MCF 10A (cell line): ENCODE results near the gene B4GALT5. TPM values are rescaled to one million over a fixed set of nuclear protein-coding genes. Genes with fewer than 3 reads are reported as not detected.

Experiments
- BruUV-seq: library from RNA; stranded (reverse); fragments of 400-500 nt; replicated peaks from 2 replicates; lab custom pipeline; 2021; lab: Mats Ljungman, UMichigan
- CTCF ChIA-PET: fragments of 300-600 bp; sonication (Branson Sonifier 250); formaldehyde crosslinking; extraction: SDS; loops from one replicate; lab custom pipeline; 2021; ENCODE audit warnings: antibody characterized with exemption, inconsistent platforms; lab: Yijun Ruan, JAX
- POLR2A ChIA-PET: fragments of 300-600, 350-650 bp; sonication (Branson Sonifier 250); formaldehyde crosslinking; extraction: SDS; loops from one replicate; lab custom pipeline; 2020; ENCODE audit warnings: antibody characterized with exemption, inconsistent platforms; lab: Yijun Ruan, JAX
- DNase-seq: peaks from one replicate; pipeline ENCODE4 v3.0.0-alpha.2; 2018; ENCODE audit not compliant: unreplicated experiment
- H3K27ac Mint-ChIP-seq: one replicate; pipeline ENCODE4 v1.8.0; 2022; ENCODE audit warnings: mild to moderate bottlenecking, low read depth, mixed read lengths; ENCODE audit not compliant: unreplicated experiment
- H3K27me3 Mint-ChIP-seq: one replicate; pipeline ENCODE4 v1.8.0; 2022; ENCODE audit warnings: mixed read lengths; ENCODE audit not compliant: insufficient read depth, unreplicated experiment
- H3K36me3 Mint-ChIP-seq: one replicate; pipeline ENCODE4 v1.8.0; 2022; ENCODE audit warnings: mild to moderate bottlenecking, moderate library complexity, mixed read lengths; ENCODE audit not compliant: insufficient read depth, unreplicated experiment
- H3K4me1 Mint-ChIP-seq: one replicate; pipeline ENCODE4 v1.8.0; 2022; ENCODE audit warnings: mixed read lengths; ENCODE audit not compliant: insufficient read depth, unreplicated experiment
- H3K4me3 Mint-ChIP-seq: one replicate; pipeline ENCODE4 v1.8.0; 2022; ENCODE audit warnings: mild to moderate bottlenecking, moderate library complexity, mixed read lengths; ENCODE audit not compliant: unreplicated experiment
- H3K9me3 Mint-ChIP-seq: one replicate; pipeline ENCODE4 v1.8.0; 2022; ENCODE audit warnings: mixed read lengths; ENCODE audit not compliant: unreplicated experiment
- intact Hi-C: fragments of 100-400 bp; cut with micrococcal nuclease; formaldehyde crosslinking; loops from 2 replicates; pipeline ENCODE4 v1.14.1; 2022
- total RNA-seq: library from RNA; stranded (reverse); gene quantifications from 2 replicates; pipeline ENCODE4 v1.2.3, GENCODE V29; 2022
- TF ChIP-seq, protein P1 (sequence below): fragments of 200-600 bp; IDR thresholded peaks from one replicate; pipeline ENCODE4 v1.8.0; 2022; ENCODE audit warnings: antibody characterized with exemption, mild to moderate bottlenecking; ENCODE audit not compliant: unreplicated experiment

The B4GALT5 gene
- total RNA-seq, 1 experiment from 2014 or later = 17.1 TPM

DNA sequence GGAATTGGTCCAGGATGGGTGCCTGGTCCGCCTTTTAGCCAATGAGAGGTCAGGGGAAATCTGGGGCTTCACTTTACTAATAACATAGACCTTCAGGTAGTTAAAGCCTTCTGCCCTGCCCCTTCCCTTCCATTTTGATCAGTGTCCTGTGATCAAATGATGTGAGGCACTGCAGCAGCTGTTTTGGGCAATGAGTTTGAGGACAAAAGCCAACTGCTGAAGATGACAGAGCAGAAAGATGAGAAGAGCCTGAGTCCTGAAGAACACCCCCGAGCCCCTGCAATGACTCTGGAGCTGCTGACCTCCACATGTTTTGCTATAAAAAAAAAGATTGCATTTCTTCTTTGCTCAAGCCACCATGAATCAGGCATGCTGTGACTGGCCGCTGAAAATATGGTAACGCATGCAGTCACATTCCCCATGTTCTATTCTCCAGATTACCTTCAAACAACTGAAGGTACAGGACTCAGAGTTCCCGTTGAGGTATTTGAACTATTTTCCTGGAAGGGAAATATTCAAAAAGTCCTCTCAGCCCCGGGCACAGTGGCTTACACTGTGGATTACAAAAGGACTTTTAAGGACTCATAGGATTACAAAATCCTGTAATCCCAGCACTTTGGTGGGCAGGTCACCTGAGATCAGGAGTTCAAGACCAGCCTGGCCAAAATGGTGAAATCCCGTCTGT lies 45.7 kb upstream of the B4GALT5 start:
- Mint-ChIP-seq H3K27ac (no peak overlapping the region), H3K4me1 (no peaks in the 10 kb centered on the region), H3K36me3 (no peaks in the 10 kb centered on the region), H3K27me3 (no peaks in the 10 kb centered on the region), H3K9me3 (no peaks in the 10 kb centered on the region), H3K4me3 (no peak overlapping the region)
- intact Hi-C loops = no loop called here
- CTCF ChIA-PET = interaction anchor here (0.6 to 1.1 kb wide), 2 partner anchors 151 to 310 kb away, joined by 3 to 4 read pairs; no protein-coding TSS in a partner anchor
- no peak for DNase-seq
- POLR2A ChIA-PET = no interaction called here
- BruUV-seq = no TSS peak
- TF ChIP-seq, protein P1, sequence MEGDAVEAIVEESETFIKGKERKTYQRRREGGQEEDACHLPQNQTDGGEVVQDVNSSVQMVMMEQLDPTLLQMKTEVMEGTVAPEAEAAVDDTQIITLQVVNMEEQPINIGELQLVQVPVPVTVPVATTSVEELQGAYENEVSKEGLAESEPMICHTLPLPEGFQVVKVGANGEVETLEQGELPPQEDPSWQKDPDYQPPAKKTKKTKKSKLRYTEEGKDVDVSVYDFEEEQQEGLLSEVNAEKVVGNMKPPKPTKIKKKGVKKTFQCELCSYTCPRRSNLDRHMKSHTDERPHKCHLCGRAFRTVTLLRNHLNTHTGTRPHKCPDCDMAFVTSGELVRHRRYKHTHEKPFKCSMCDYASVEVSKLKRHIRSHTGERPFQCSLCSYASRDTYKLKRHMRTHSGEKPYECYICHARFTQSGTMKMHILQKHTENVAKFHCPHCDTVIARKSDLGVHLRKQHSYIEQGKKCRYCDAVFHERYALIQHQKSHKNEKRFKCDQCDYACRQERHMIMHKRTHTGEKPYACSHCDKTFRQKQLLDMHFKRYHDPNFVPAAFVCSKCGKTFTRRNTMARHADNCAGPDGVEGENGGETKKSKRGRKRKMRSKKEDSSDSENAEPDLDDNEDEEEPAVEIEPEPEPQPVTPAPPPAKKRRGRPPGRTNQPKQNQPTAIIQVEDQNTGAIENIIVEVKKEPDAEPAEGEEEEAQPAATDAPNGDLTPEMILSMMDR = no peak

DNA sequence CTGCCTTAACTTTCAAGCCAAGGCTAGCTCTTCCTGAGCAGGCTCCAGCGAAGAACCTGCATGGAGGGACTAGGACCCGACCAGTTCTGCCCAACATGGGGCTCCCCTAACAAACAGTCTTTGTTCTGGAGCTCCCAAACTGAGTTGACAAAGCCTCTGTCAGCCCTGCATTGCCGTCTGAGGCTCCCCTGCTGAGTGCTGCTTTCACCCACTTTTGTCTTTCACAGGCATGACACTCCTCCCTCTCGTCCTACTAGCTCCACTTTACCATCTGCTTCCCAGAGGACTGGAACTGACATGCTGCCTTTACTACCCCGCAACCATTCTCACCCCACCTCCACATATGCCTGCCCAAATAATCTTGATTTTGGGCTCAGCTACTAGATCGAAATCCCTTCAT lies 45.1 kb upstream of the B4GALT5 start:
- intact Hi-C loops = no loop called here
- no peaks in the 10 kb centered on the region for H3K4me1 Mint-ChIP-seq
- CTCF ChIA-PET = interaction anchor here (0.5 to 1.1 kb wide), 2 partner anchors 53 to 150 kb away, joined by 3 to 4 read pairs; no protein-coding TSS in a partner anchor

DNA sequence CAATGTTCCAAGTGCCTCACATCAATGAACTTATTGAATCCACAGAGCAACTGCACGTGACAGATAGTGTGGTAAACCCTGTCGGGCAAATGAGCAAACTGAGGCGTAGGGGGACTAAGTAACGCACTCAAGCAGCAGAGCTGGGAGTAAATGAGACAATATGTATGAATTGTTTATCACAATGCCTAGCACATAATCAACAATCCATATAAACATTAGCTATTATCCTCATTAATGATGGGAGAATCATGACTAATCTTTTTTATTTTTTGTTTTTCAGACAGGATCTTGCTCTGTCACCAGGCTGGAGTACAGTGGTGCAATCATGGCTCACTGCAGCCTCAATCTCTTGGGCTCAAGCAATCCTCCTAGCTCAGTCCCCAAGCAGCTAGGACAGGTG lies 43.9 kb upstream of the B4GALT5 start:
- Mint-ChIP-seq H3K9me3 (no peaks in the 10 kb centered on the region), H3K4me3 (no peak overlapping the region), H3K27ac (no peak overlapping the region), H3K36me3 (no peaks in the 10 kb centered on the region), H3K4me1 (no peaks in the 10 kb centered on the region), H3K27me3 (no peaks in the 10 kb centered on the region)
- BruUV-seq = no TSS peak
- no peak for DNase-seq
- intact Hi-C loops = no loop called here
- TF ChIP-seq, protein P1 = no peak
- ChIA-PET POLR2A (interaction anchor here (0.8 to 1.0 kb wide), 2 partner anchors 44 to 76 kb away, joined by 3 to 4 read pairs; partner anchors contain the start of gene B4GALT5), CTCF (interaction anchor here (0.5 to 0.7 kb wide), 2 partner anchors 63 to 203 kb away, joined by 5 read pairs; no protein-coding TSS in a partner anchor)

More for the DNA sequence above, 45.1 kb upstream of the B4GALT5 start:
- TF ChIP-seq, protein P1 = no peak
- BruUV-seq = no TSS peak
- H3K36me3 Mint-ChIP-seq = no peaks in the 10 kb centered on the region
- H3K27ac Mint-ChIP-seq = no peak overlapping the region
- no peak for DNase-seq
- H3K4me3 Mint-ChIP-seq = no peak overlapping the region
- POLR2A ChIA-PET = no interaction called here
- no peaks in the 10 kb centered on the region for H3K27me3 Mint-ChIP-seq
- H3K9me3 Mint-ChIP-seq = no peaks in the 10 kb centered on the region

DNA sequence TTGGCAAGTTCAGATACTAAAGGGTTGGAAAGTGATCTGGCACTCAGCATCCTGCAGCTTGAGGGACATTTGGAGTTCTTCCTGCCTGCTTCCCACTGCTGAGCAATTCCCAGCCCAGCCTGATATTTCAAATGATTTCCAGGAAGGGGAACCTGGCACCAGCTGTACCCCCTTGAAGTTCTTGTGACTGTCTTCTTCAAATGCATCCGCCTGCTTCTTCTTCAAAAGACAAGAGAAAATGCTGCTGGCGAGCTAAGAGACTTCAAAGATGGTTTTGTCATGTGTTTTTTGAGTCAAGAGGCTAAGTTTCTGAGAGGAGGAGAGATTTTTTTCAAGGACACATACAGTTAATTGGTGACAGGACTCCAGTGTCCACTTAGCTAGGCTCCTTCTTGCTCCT lies 42.6 kb upstream of the B4GALT5 start:
- intact Hi-C loops = no loop called here
- Mint-ChIP-seq H3K9me3 (no peaks in the 10 kb centered on the region), H3K4me1 (no peaks in the 10 kb centered on the region), H3K27me3 (no peaks in the 10 kb centered on the region), H3K36me3 (no peaks in the 10 kb centered on the region), H3K27ac (no peak overlapping the region), H3K4me3 (no peak overlapping the region)
- no peak for DNase-seq
- ChIA-PET POLR2A (interaction anchor here (0.8 kb wide), 1 partner anchor 15 kb away, joined by 3 read pairs; no protein-coding TSS in a partner anchor), CTCF (no interaction called here)
- TF ChIP-seq, protein P1 = no peak
- no TSS peak for BruUV-seq
